HCT116 (cell line): ENCODE results near the gene MAEA. TPM values are rescaled to one million over a fixed set of nuclear protein-coding genes. Genes with fewer than 3 reads are reported as not detected.

Source experiments
- ATAC-seq: fragments of 200-7000 bp; cut with Tn5 transposase; 2 replicates; pipeline ENCODE4 v1.9.1; 2020; ENCODE audit warnings: mild to moderate bottlenecking, moderate library complexity
- BruUV-seq: library from RNA; stranded (reverse); fragments of 400-500 nt; replicated peaks from 2 replicates; lab custom pipeline; 2021; lab: Mats Ljungman, UMichigan
- CTCF ChIA-PET: fragments of 300-600 bp; sonication (Branson Sonifier 250); formaldehyde crosslinking; loops from one replicate; lab custom pipeline; 2021; ENCODE audit warnings: antibody characterized with exemption; lab: Charles Lee
- POLR2A ChIA-PET: fragments of 300-600, 350-600 bp; sonication (Branson Sonifier 250); formaldehyde crosslinking; loops from one replicate; lab custom pipeline; 2021; ENCODE audit warnings: antibody characterized with exemption; lab: Charles Lee
- RAD21 ChIA-PET, 2 experiments: fragments of 300-600 bp; sonication (Branson Sonifier 250); formaldehyde crosslinking; loops; one replicate each; lab custom pipeline; 2023; ENCODE audit warnings: low total read pairs in 2 of 2; ENCODE audit not compliant: uncharacterized antibody in 2 of 2, unreplicated experiment in 2 of 2, low non-redundant PET in 1 of 2; lab: Charles Lee
- DNase-seq: peaks from one replicate; pipeline ENCODE4 v3.0.0-alpha.2; 2010; ENCODE audit warnings: low read depth, low spot score
- H2AFZ ChIP-seq: fragments of 200-600 bp; shearing (Covaris generic), sonication (generic); 2 replicates; pipeline ENCODE4 v1.6.1; 2017; ENCODE audit warnings: low read depth, mixed run types, mixed read lengths, antibody characterized with exemption, low read length; ENCODE audit not compliant: poor library complexity, severe bottlenecking
- H3K27ac ChIP-seq: 2 replicates; pipeline ENCODE4 v1.5.1; 2012; ENCODE audit warnings: low read depth, low read length
- H3K27me3 ChIP-seq: fragments of 200-600 bp; sonication (generic); 2 replicates; pipeline ENCODE4 v1.6.1; 2016; ENCODE audit warnings: mixed run types, low read length, mixed read lengths; ENCODE audit not compliant: insufficient read depth
- H3K36me3 ChIP-seq, 2 experiments: fragments of 200-500 bp in 1 of 2; fragments of 200-600 bp in 1 of 2; sonication (Bioruptor generic) in 1 of 2; sonication (generic) in 1 of 2; 2 replicates each; pipeline versions ENCODE4 v1.5.1 to v1.6.1; 2014 to 2016; ENCODE audit warnings: low read length in 2 of 2, inconsistent platforms in 1 of 2, mixed read lengths in 1 of 2, mixed run types in 1 of 2; ENCODE audit not compliant: insufficient read depth in 2 of 2, control insufficient read depth in 1 of 2
- H3K4me1 ChIP-seq, 2 experiments: fragments of 200-600 bp in 1 of 2; sonication (generic) in 1 of 2; 2 replicates each; pipeline versions ENCODE4 v1.5.1 to v1.6.1; 2012 to 2017; ENCODE audit warnings: low read length in 2 of 2, inconsistent platforms in 1 of 2, mild to moderate bottlenecking in 1 of 2, mixed read lengths in 1 of 2, mixed run types in 1 of 2, moderate library complexity in 1 of 2; ENCODE audit not compliant: insufficient read depth in 2 of 2, control insufficient read depth in 1 of 2
- H3K4me2 ChIP-seq: fragments of 200-600 bp; sonication (generic); 2 replicates; pipeline ENCODE4 v1.6.1; 2017; ENCODE audit warnings: mixed run types, low read length, mixed read lengths
- H3K4me3 ChIP-seq, 2 experiments: fragments of 200-600 bp in 1 of 2; sonication (generic) in 1 of 2; replicated peaks in 1 of 2; 2 replicates each; pipeline ENCODE4 v1.5.1; 2011 to 2016; ENCODE audit warnings: low read length in 2 of 2, control low read depth in 1 of 2, low read depth in 1 of 2, mild to moderate bottlenecking in 1 of 2, mixed read lengths in 1 of 2, mixed run types in 1 of 2
- H3K79me2 ChIP-seq: fragments of 200-600 bp; sonication (generic); 2 replicates; pipeline ENCODE4 v1.6.1; 2017; ENCODE audit warnings: mild to moderate bottlenecking, mixed run types, low read length, moderate library complexity, mixed read lengths; ENCODE audit not compliant: insufficient read depth
- H3K9ac ChIP-seq: fragments of 200-600 bp; sonication (generic); 2 replicates; pipeline ENCODE4 v1.6.1; 2016; ENCODE audit warnings: low read length, mixed read lengths
- H3K9me2 ChIP-seq: fragments of 200-600 bp; sonication (generic), shearing (Covaris generic); 2 replicates; pipeline ENCODE4 v1.6.1; 2017; ENCODE audit warnings: mixed run types, mild to moderate bottlenecking, moderate library complexity; ENCODE audit not compliant: insufficient read depth
- H3K9me3 ChIP-seq, 2 experiments: fragments of 200-500 bp in 1 of 2; fragments of 200-600 bp in 1 of 2; sonication (Bioruptor generic) in 1 of 2; sonication (generic) in 1 of 2; 2 replicates each; pipeline ENCODE4 v1.6.1; 2014 to 2017; ENCODE audit warnings: low read length in 2 of 2, mixed read lengths in 2 of 2, inconsistent platforms in 1 of 2, low read depth in 1 of 2, mild to moderate bottlenecking in 1 of 2, mixed run types in 1 of 2, moderate library complexity in 1 of 2; ENCODE audit not compliant: control insufficient read depth in 1 of 2, insufficient read depth in 1 of 2
- H4K20me1 ChIP-seq: fragments of 200-600 bp; sonication (generic), shearing (Covaris generic); 2 replicates; pipeline ENCODE4 v1.6.1; 2017; ENCODE audit warnings: mixed run types, mild to moderate bottlenecking, moderate library complexity; ENCODE audit not compliant: insufficient read depth
- ATF3 ChIP-seq: IDR thresholded peaks from 2 replicates; pipeline ENCODE4 v1.6.1; 2012
- FOSL1 ChIP-seq: IDR thresholded peaks from 2 replicates; pipeline ENCODE4 v1.6.1; 2012; ENCODE audit warnings: low read depth
- JUND ChIP-seq: IDR thresholded peaks from 2 replicates; pipeline ENCODE4 v1.6.1; 2012
- MAX ChIP-seq: IDR thresholded peaks from 2 replicates; pipeline ENCODE4 v1.6.1; 2012
- RAD21 ChIP-seq: IDR thresholded peaks from 2 replicates; pipeline ENCODE4 v1.6.1; 2012; ENCODE audit warnings: low read depth, mild to moderate bottlenecking
- YY1 ChIP-seq: IDR thresholded peaks from 2 replicates; pipeline ENCODE4 v1.6.1; 2011; ENCODE audit warnings: low read length, low read depth, moderate library complexity, mild to moderate bottlenecking; ENCODE audit not compliant: insufficient replicate concordance; ENCODE audit errors: extremely low read depth
- intact Hi-C: fragments of 100-400 bp; cut with micrococcal nuclease; formaldehyde crosslinking; loops from 2 replicates; pipeline ENCODE4 v1.10.0; 2022
- total RNA-seq: library from RNA; stranded (reverse); gene quantifications from one replicate; pipeline ENCODE4 v1.2.1, GENCODE V29; 2021; ENCODE audit not compliant: unreplicated experiment

Gene MAEA
- total RNA-seq, 1 experiment from 2014 or later = 88.3 TPM

- peaks cover 95% of the 10 kb centered on the region for H3K79me2 ChIP-seq
- POLR2A ChIA-PET = no interaction called here
- H2AFZ ChIP-seq = no peak overlapping the region
- no peaks in the 10 kb centered on the region for H3K27me3 ChIP-seq
- no peak overlapping the region for H3K9ac ChIP-seq
- intact Hi-C loops = no loop called here
- no peak overlapping the region for H3K4me3 ChIP-seq
- H4K20me1 ChIP-seq = 0 out of 2 replicates have a peak, but pooled peaks cover under 1% of the 10 kb centered on the region
- DNase-seq = no peak
- no TSS peak for BruUV-seq
- peaks cover 3 to 11% of the 10 kb centered on the region in 2 experiments; a peak in 2 of 4 replicates for H3K36me3 ChIP-seq
- ATAC-seq = no peak
- no peaks in the 10 kb centered on the region for H3K9me3 ChIP-seq
- CTCF ChIA-PET = no interaction called here
- no peaks in the 10 kb centered on the region for H3K9me2 ChIP-seq
- H3K27ac ChIP-seq = no peak overlapping the region
- peaks cover 11 to 20% of the 10 kb centered on the region in 2 experiments for H3K4me1 ChIP-seq
- RAD21 ChIA-PET = no interaction called here
- H3K4me2 ChIP-seq = no peak overlapping the region
- TF ChIP-seq YY1 = no peak
- TF ChIP-seq MAX = no peak
- no peak for TF ChIP-seq JUND
- no peak for TF ChIP-seq ATF3
These were observed 5.2 kb downstream of the MAEA start for GRCh38 chr4:1294891-1295290.

- ChIA-PET POLR2A (no interaction called here), CTCF (no interaction called here), RAD21 (no interaction called here)
- H3K9me3 ChIP-seq = no peaks in the 10 kb centered on the region
- no peaks in the 10 kb centered on the region for H3K27me3 ChIP-seq
- ATAC-seq (no peak), DNase-seq (no peak)
- H3K27ac ChIP-seq = no peak overlapping the region
- no peaks in the 10 kb centered on the region for H3K9me2 ChIP-seq
- H3K79me2 ChIP-seq = peaks cover 95% of the 10 kb centered on the region
- H3K9ac ChIP-seq = no peak overlapping the region
- H3K4me2 ChIP-seq = no peak overlapping the region
- H3K36me3 ChIP-seq = peaks cover 5 to 13% of the 10 kb centered on the region in 2 experiments; a peak in 3 of 4 replicates
- intact Hi-C loops = no loop called here
- no peak overlapping the region for H3K4me3 ChIP-seq
- 0 out of 2 replicates have a peak, but pooled peaks cover 3% of the 10 kb centered on the region for H4K20me1 ChIP-seq
- peaks cover 11 to 20% of the 10 kb centered on the region in 2 experiments for H3K4me1 ChIP-seq
- H2AFZ ChIP-seq = no peak overlapping the region
- no TSS peak for BruUV-seq
- TF ChIP-seq FOSL1 = no peak
- TF ChIP-seq RAD21 = no peak
These were observed 5.8 kb downstream of the MAEA start for GRCh38 chr4:1295405-1296055.
